G401 (cell line): ENCODE data around the gene BMP6. TPM values are rescaled to one million over a fixed set of nuclear protein-coding genes. Genes with fewer than 3 reads are reported as not detected.

Source experiments
- DNase-seq: peaks from one replicate; pipeline ENCODE4 v3.0.0-alpha.2; 2015; ENCODE audit warnings: low spot score
- in situ Hi-C: cut with HindIII; loops from 2 replicates; pipeline ENCODE4 v1.10.0; 2016; ENCODE audit warnings: low sequenced_read_pairs, mixed read lengths
- total RNA-seq: library from RNA; depleted of rRNA; stranded (reverse); fragments of >200 nt; shearing (Covaris generic); gene quantifications from 2 replicates; pipeline ENCODE4 v1.2.3, GENCODE V29; 2014

The BMP6 gene
- total RNA-seq, 1 experiment from 2014 or later: 13.4 TPM

DNA sequence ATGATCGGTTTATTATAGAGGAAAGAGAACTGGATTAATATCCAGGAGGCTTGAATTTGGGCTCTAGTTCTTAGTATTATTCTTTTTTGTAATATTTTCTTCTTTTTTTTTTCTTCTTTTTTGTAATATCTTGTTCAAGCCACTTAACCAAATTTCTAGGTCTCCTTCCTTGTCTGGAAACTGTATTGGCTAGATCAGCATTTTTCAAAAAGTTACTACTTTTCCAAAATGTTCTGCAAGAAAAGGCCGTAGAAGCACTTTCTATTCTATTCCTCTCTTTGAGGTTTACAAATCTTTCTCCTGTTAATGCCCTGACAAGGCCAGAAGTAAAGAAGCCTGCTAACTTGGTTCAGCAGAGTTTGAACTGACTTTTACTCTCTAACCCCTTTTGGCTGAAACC lies 12.0 kb downstream of the BMP6 start:
- in situ Hi-C loops: no loop called here
- no peak for DNase-seq

GRCh38 chr6:7742223-7742785 lies 16.4 kb downstream of the BMP6 start:
- DNase-seq: no peak
- in situ Hi-C loops: no loop called here

GRCh38 chr6:7745942-7746341 lies 20.0 kb downstream of the BMP6 start:
- in situ Hi-C loops: no loop called here
- no peak for DNase-seq

- DNase-seq: no peak
- in situ Hi-C loops: no loop called here
Observed at GRCh38 chr6:7747016-7747415, 21.1 kb downstream of the BMP6 start.

GRCh38 chr6:7747433-7747832 lies 21.5 kb downstream of the BMP6 start:
- DNase-seq: no peak
- in situ Hi-C loops: no loop called here

DNA sequence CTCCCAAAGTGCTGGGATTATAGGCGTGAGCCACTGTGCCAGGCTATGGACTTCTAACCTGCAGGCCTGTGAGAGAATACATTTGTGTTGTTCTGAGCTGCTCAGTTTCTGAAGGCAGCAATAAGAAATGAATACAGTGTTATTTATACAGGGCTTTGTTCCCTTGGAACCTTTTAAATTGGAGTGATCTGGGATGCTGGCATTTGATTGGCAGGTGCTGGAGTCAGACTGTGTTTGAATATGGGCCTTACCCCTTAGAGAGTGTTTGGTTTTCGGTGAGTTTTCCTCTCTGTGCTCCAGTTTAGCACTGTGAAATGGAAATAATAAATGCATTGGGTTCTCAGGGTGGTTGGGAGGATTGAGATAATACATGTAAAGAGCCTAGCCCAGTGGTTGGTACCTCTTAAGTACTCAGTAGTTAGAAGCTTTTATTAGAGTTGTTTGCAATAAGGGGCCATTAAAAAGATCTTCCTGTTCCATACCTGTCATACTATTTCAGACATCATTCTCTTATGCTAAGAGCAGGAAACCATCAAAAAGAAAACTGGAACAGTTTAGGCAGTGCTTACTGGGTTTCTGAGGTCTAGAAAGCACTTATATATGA lies 22.1 kb downstream of the BMP6 start:
- no peak for DNase-seq
- in situ Hi-C loops: no loop called here

DNA sequence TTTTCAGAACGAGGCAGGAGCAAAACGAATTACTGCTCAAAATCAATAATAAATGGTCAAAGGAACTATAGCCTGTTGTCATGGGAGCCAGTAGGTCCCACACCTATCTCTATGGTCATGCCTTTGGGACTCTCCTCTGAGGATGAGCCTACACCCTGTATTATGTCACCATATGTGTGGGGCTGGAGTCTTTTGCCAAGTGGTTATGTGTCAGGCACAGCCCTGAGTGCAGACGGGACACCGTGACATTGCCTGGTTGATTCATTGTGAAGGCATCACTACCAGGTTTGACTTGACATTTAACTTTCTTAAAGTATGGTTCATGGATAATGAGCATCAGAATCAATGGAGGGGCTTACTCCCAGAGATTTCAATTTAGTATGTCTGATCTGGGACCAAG lies 23.6 kb downstream of the BMP6 start:
- DNase-seq: no peak
- in situ Hi-C loops: no loop called here

DNA sequence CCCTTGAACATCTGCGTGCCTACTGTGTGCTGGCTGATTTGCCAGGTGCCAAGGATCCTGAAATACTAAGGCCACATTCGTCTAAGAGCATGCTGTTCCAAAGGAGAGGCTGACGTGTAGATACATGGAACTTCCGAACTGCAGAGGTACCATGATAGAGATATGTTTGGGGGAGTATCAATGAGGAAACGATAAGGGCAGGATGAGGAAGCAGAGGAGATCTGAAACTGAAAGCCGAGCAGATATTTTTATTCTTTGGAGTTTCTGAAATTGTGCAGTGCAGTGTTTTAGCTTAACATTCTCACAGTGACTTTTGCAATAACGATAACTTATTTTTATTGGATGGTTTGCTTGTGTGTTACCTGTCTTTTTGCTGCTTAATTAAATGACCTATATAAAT lies 24.3 kb downstream of the BMP6 start:
- no peak for DNase-seq
- in situ Hi-C loops: no loop called here

DNA sequence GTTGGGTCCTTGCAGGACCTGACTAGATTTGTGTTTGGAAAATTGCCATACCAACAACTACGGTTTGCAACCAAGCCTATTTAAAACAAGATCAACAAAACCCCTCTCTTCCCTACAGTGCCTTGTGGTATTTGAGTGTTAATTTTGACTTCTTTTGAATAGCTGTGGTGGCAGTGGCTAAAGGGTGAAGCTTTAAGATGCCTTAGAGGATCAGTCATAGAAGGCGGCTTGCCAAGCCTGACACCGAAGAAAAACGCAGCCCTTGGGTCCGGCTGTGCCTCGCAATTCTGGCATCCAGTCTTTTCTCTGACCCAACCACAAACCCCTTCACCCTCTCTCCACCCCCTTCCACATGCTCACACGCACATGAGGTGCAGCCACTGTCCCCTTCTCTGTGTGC lies 32.6 kb downstream of the BMP6 start:
- in situ Hi-C loops: no loop called here

GRCh38 chr6:7759320-7759719 lies 33.4 kb downstream of the BMP6 start:
- in situ Hi-C loops: no loop called here
- no peak for DNase-seq

More for the DNA sequence above, 32.6 kb downstream of the BMP6 start:
- DNase-seq: no peak

DNA sequence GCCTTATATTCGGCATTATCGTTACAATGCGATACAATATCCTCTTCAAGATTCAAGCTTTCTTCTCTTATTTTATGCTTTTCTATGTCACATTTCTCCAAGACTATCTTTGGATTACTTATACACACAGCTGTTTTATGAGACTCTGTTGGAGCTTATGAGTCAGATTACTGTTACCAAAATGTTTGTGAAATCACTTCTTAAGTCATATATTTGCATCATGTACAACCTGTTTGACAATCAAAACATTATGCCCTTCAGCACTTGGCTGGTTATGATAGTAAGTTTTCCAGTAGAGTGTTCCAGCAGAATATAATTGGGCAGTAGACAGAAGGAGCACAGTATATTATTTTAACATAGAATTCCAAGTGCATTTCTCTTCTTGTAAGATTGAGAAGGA lies 35.2 kb downstream of the BMP6 start:
- in situ Hi-C loops: no loop called here
- no peak for DNase-seq

DNA sequence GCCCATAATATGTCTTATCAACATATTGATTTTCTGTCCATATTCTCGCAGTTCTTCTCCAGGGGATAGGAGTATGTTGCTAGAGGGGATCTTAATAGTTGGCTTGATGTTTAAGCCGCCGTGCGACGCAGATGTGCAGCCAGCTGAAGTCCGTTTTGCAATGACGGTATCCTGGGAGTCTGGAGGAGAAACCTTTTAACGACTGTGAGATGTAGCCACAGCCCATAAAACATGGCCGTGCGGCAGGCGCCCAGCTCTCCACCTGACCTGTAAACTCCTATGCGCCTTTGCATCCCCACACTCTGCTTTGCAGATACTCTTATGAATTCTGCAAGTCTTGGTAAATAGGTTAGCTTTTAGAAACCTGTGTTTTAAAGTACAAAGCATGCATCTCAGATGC lies 36.9 kb downstream of the BMP6 start:
- in situ Hi-C loops: no loop called here
- DNase-seq: no peak

DNA sequence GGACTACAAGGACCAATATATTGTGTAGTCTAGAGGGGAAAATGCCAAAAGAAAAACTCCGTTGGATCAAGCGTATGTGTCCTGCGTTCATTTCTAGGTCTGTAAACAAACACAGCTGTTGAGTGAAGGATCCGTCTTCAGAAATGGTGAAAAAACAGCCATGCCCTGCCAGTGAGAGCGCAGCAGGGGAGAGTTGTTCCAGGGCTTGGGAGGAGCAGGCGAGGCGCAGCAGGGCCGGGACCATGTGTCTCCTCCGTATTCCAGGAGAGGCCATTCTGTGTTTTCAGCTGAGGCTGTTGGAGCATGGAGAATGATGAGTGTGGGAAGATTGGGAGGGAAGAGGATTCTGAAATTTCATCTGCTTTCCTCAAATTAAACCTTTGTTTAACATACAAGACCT lies 38.0 kb downstream of the BMP6 start:
- no peak for DNase-seq
- in situ Hi-C loops: no loop called here

DNA sequence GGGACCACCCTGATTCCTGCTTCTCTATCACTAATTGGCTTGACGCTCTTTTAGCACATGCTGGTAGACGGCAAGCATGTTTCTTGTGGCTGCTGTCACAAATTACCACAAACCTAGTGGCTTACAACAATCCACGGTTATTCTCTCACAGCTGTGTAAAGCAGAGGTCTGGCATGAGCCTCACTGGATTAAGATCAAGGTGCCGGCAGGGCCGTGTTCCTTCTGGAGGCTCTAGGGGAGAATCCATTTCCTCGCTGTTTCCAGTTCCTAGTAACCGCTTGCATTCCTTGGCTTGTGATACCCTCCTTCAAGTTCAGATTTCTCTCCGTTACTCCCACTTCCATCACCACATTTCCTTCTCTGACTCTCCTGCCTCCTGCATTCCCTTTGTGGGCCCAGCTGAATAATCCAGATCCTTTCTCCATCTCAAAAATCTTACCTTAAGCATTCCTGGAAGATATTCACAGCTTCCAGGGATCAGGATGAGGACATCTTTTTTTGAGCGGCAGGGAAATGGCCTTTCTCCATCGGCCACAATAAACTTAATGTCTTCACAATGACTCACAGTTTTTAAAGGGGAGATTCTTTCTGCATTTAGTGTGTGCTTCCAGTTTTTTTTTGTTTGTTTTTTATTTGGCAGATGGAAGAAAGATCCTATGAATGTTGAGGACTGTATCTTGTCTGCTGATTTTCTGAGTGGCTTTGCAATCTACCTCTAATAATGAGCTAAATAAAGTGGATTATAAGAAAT lies 39.9 kb downstream of the BMP6 start:
- DNase-seq: no peak
- in situ Hi-C loops: no loop called here

GRCh38 chr6:7769702-7770101 lies 43.8 kb downstream of the BMP6 start:
- no peak for DNase-seq
- in situ Hi-C loops: no loop called here

- in situ Hi-C loops: no loop called here
- no peak for DNase-seq
Observed at GRCh38 chr6:7770111-7770510, 44.2 kb downstream of the BMP6 start.

DNA sequence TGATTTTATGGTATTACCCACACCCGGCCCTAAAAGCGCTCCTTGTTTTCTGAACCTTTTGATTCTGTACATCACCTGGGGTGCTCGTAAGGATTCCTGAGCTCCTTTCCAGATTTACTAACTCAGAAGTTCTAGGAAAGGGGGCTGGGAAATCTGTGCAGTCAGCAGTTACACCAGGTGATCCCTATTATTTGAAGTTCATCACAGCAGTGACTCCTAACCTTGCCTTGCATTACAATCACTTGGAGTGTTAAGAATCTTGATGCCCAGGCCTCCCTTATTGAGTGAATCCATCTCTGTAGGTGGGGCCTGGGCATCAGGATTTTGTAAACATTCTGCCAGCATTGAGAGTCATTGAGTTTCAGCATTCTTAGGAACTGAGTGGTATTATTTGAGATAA lies 44.7 kb downstream of the BMP6 start:
- in situ Hi-C loops: no loop called here
- DNase-seq: no peak

DNA sequence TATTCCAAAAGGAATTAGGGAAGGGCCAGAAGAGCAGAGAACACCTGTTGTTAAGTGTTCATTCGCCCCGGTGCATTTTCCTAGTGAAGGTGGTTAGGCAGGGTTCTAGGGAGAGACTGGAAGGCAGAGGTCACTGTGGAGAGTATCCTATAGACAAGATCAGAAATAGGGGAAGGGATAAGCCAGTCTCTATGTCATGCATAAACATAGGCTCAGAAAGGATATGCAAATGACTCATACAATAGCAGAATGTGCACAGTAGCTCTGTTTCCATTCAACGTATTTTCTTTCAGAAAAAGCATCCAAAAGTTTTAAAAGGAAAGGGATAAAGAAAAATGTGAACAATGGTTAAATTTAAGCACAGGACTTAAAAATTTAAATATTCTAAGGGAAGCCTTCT lies 47.4 kb downstream of the BMP6 start:
- DNase-seq: no peak
- in situ Hi-C loops: no loop called here

DNA sequence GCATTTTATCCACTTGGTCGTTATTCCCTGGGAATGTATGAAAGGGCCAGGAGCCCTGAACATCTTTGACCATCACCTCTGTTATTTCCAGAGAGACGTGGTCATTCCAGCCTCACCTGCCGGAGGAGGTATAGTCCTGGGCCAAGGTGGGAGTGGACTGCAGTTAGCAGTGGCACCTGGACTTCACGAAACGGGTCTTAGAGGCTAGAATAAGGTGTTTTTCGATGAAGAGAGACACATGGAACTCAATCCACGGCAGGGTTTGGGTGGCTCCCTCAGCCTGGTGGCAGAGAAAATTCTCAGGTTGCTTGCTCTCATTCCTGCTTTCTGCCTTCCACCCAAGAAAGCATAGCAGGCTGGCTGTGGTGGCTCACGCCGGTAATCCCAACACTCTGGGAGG lies 48.0 kb downstream of the BMP6 start:
- in situ Hi-C loops: no loop called here

GRCh38 chr6:7776509-7776908 lies 50.6 kb downstream of the BMP6 start:
- in situ Hi-C loops: no loop called here
- no peak for DNase-seq

More for the DNA sequence above, 48.0 kb downstream of the BMP6 start:
- no peak for DNase-seq

DNA sequence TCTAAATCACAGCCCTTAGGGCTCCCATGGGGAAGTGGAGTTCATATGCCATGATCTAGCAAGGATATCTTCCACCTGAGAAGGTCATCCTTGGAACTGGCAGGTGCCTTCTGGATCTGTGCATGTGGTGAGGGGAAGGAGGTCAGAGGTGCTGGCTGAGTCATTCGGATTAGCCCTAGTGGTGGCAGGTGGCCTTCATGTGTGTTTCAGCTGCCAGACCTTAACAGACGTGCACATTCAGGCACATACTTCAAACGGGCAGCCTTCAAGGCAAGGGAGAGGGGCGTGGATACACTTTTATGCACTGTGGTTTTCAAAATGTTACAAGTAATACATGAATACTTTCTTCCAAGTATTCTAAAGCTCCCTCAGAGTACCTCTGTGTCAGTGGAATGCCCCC lies 51.2 kb downstream of the BMP6 start:
- in situ Hi-C loops: no loop called here
- DNase-seq: no peak
